NT2/D1 (cell line): Measurements from ENCODE around the gene TMEM176B.

Source experiments
- YY1 ChIP-seq: IDR thresholded peaks from 2 replicates; pipeline ENCODE4 v1.6.1; 2011; ENCODE audit not compliant: insufficient read length, insufficient read depth
- ZNF274 ChIP-seq: IDR thresholded peaks from 2 replicates; pipeline ENCODE4 v1.6.1; 2011; ENCODE audit warnings: mild to moderate bottlenecking, low read depth, low read length

DNA sequence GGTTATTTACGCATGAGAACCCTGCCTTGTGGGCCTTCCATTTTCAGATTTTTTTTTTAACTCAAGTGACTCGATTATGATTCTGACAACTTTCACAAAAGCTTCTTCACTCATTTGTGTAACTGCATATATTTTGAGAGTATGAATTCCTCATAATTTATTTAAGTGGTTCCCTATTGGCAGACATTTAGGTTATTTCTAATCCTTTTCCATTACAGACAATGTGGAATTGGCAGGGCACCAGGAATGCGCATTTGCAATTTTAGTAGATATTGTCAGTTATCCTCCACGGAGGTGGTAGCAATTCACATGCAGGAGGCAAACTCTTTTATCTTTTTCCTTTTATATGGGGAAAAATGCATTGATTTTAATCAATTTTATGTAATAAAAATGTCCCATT is 2.5 kb downstream of the TMEM176B start:
- TF ChIP-seq ZNF274, result no peak
- TF ChIP-seq YY1, result no peak
